Breast epithelium (tissue), 4 donors: Measurements from ENCODE around the gene BCL2. TPM values are rescaled to one million over a fixed set of nuclear protein-coding genes. Genes with fewer than 3 reads are reported as not detected.

Source experiments
- DNase-seq, 2 donors: peaks; one replicate each; pipeline ENCODE4 v3.0.0-alpha.2; 2019; ENCODE audit warnings: low spot score in 2 of 2
- H3K27ac ChIP-seq, 2 donors: fragments of 200-600 bp; sonication (generic) in 1 of 2; one replicate each; pipeline ENCODE4 v1.5.1; 2016 to 2019; ENCODE audit warnings: mild to moderate bottlenecking in 1 of 2
- H3K27me3 ChIP-seq, 2 donors: fragments of 200-600 bp; sonication (generic) in 1 of 2; one replicate each; pipeline versions ENCODE4 v1.5.1 to v1.6.0; 2017 to 2019; ENCODE audit warnings: control low read depth in 1 of 2, mild to moderate bottlenecking in 1 of 2
- H3K36me3 ChIP-seq: fragments of 200-600 bp; one replicate; pipeline ENCODE4 v1.5.1; 2019
- H3K4me1 ChIP-seq, 2 donors: fragments of 200-600 bp; sonication (generic); one replicate each; pipeline ENCODE4 v1.5.1; 2016 to 2019; ENCODE audit warnings: control low read depth in 1 of 2
- H3K4me3 ChIP-seq, 3 donors: fragments of 200-600 bp; sonication (generic); 1 replicate in 2 of 3; 2 replicates in 1 of 3; pipeline ENCODE4 v1.5.1; 2016 to 2019; ENCODE audit warnings: mild to moderate bottlenecking in 3 of 3, moderate library complexity in 2 of 3
- H3K9me3 ChIP-seq, 2 donors: fragments of 200-600 bp; sonication (generic) in 1 of 2; one replicate each; pipeline ENCODE4 v1.5.1; 2016 to 2019; ENCODE audit warnings: control low read depth in 1 of 2
- CTCF ChIP-seq, 3 donors: fragments of 450-650 bp; IDR thresholded peaks; one replicate each; pipeline ENCODE4 v1.5.1; 2016 to 2017; ENCODE audit warnings: antibody characterized with exemption in 3 of 3, mild to moderate bottlenecking in 3 of 3, moderate library complexity in 3 of 3
- POLR2A ChIP-seq: fragments of 450-650 bp; IDR thresholded peaks from one replicate; pipeline ENCODE4 v1.6.1; 2016; ENCODE audit warnings: antibody characterized with exemption, mild to moderate bottlenecking, moderate library complexity
- POLR2AphosphoS5 ChIP-seq, 3 donors: sonication (generic); formaldehyde crosslinking; IDR thresholded peaks; one replicate each; pipeline ENCODE4 v1.6.1; 2017; ENCODE audit warnings: antibody characterized with exemption in 3 of 3
- intact Hi-C: fragments of 100-400 bp; cut with DNase I; formaldehyde crosslinking; loops from one replicate; pipeline ENCODE4 v1.15.1; 2023; ENCODE audit warnings: low total_unique reads
- total RNA-seq, 3 donors: library from RNA; depleted of rRNA; stranded (reverse); fragments of >200 nt; gene quantifications; one replicate each; pipeline ENCODE4 v1.1.0, GENCODE V29; 2016

Gene BCL2
- 10 to 100 TPM; 41.3 to 82.5 (median 43.6) TPM for total RNA-seq

DNA sequence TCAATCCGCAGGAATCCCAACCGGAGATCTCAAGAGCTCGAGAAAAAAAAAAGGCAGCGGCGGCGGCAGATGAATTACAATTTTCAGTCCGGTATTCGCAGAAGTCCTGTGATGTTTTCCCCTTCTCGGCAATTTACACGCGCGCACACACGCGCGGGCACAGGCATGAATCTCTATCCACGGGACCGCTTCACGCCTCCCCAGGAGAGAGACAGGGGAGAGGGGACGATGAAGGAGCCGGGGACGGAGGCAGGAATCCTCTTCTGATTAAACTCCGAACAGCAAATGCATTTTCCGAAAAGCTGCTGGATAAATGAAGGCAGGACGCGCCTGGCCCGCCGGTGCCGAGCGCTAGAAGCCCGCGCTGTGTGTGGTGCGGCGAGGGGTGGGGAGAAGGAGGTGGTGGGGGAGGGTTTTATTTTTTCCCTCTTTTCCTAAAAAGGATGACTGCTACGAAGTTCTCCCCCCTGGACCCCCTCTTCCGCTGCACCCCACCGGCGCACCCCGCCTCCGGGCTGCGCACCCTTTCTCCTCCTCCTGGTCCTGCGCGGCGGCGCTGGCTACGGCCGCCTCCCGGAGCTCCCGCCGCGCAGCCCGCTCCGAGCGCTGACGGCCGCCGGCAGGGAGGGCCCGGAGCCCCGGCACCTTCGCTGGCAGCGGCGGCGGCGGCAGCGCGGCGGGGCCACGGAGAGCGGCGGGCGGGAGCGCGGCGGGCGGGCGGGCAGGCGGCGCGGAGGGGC lies at the start of gene BCL2:
Gene BCL2, minus strand, starts transcription at position 387 of the 740 bp plus-strand sequence.
- Histone ChIP-seq H3K4me1 (peaks cover 0 to 16% of the 10 kb centered on the region in 2 donors), H3K4me3 (peak within 1 kb of the TSS; percentile 68 to 99 (median 94)), H3K9me3 (no peaks in the 10 kb centered on the region), H3K27ac (peak within 1 kb of the TSS; percentile 93 to 98), H3K27me3 (no peaks in the 10 kb centered on the region), H3K36me3 (no peaks in the 10 kb centered on the region)
- TF ChIP-seq POLR2A (no peak), CTCF (IDR thresholded peaks at IDR 0.05) (no peak), POLR2AphosphoS5 (IDR thresholded peaks at IDR 0.05) (peak; percentile 42 to 57 (median 49))
- intact Hi-C loops, result loop anchor here (1.0 to 5.0 kb wide), 3 partner anchors 47 to 317 kb away; no protein-coding TSS in a partner anchor
- DNase-seq, result peak in 1 of 2 donors; percentile 46

DNA sequence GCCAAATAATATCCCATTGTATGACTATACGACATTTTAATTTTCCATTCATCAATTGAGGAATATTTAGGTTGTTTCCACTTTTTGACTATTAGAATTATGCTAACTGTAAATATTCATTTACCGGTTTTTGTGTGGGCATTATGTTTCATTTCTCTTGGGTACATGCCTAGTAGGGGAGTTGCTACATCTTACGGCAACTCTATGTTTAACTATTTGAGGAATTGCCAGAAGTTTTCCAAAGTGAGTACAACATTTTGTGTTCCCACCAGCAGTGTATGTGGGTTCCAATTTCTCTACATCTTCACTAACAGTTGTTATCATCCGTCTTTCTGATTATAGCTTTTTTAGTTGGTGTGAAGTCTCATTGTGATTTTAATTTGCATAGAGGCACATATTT lies 49.0 kb upstream of the BCL2 start:
- Histone ChIP-seq H3K4me3 (peak overlapping the region in 1 of 3 donors; percentile 96), H3K27me3 (no peaks in the 10 kb centered on the region), H3K9me3 (no peaks in the 10 kb centered on the region), H3K36me3 (no peaks in the 10 kb centered on the region), H3K27ac (no peak overlapping the region), H3K4me1 (no peaks in the 10 kb centered on the region)
- no peak for TF ChIP-seq POLR2A
- TF ChIP-seq CTCF (IDR thresholded peaks at IDR 0.05), result no peak
- no peak for TF ChIP-seq POLR2AphosphoS5 (IDR thresholded peaks at IDR 0.05)
- intact Hi-C loops, result no loop called here
- no peak for DNase-seq

GRCh38 chr18:63367053-63367953 lies 47.7 kb upstream of the BCL2 start, which contains the start of gene KDSR:
KDSR (minus strand) TSS chr18:63367206; CDS start chr18:63367118, 88 bp downstream.
- TF ChIP-seq POLR2A, result no peak
- peak in 1 of 3 donors; percentile 24 for TF ChIP-seq CTCF (IDR thresholded peaks at IDR 0.05)
- peak; percentile 86 to 91 (median 91) for TF ChIP-seq POLR2AphosphoS5 (IDR thresholded peaks at IDR 0.05)
- intact Hi-C loops, result no loop called here
- Histone ChIP-seq H3K9me3 (no peaks in the 10 kb centered on the region), H3K36me3 (no peaks in the 10 kb centered on the region), H3K27me3 (no peaks in the 10 kb centered on the region), H3K4me3 (peak within 1 kb of the TSS; percentile 90 to 96 (median 92)), H3K4me1 (no peaks in the 10 kb centered on the region), H3K27ac (peak within 1 kb of the TSS; percentile 98 to 99)
- DNase-seq, result peak; percentile 94 to 95

GRCh38 chr18:63366213-63367052 lies 46.9 kb upstream of the BCL2 start:
- H3K9me3 ChIP-seq, result no peaks in the 10 kb centered on the region
- H3K27me3 ChIP-seq, result no peaks in the 10 kb centered on the region
- intact Hi-C loops, result loop anchor here (1.0 kb wide), 1 partner anchor 46 kb away; no protein-coding TSS in a partner anchor
- H3K4me3 ChIP-seq, result peak overlapping the region; percentile 90 to 96 (median 92)
- no peaks in the 10 kb centered on the region for H3K36me3 ChIP-seq
- H3K27ac ChIP-seq, result peak overlapping the region; percentile 98 to 99
- TF ChIP-seq CTCF (IDR thresholded peaks at IDR 0.05), result no peak
- no peak for TF ChIP-seq POLR2A
- TF ChIP-seq POLR2AphosphoS5 (IDR thresholded peaks at IDR 0.05), result peak in 2 of 3 donors; percentile 5 to 34
- peak; percentile 54 to 64 for DNase-seq
- no peaks in the 10 kb centered on the region for H3K4me1 ChIP-seq
